GM21786 (cell line): ENCODE measurements around the gene NPHP1.
"Not testable (repeated sequence)": the region's sequence is repeated elsewhere in the genome, so short reads cannot be mapped to it uniquely, and the experiment has no call there.

Experiments used
- ATAC-seq: cut with Tn5 transposase; IDR thresholded peaks from one replicate; pipeline ENCODE4 v1.9.1; 2021; ENCODE audit not compliant: unreplicated experiment

The NPHP1 gene

GRCh38 chr2:110204408-110205385 is at the start of gene NPHP1:
Gene NPHP1 (minus strand): TSS chr2:110205013. CDS start chr2:110204968, 45 bp downstream.
- ATAC-seq = peak; percentile 99

- ATAC-seq = not testable (repeated sequence)
Measured at GRCh38 chr2:110248081-110248795, 43.4 kb upstream of the NPHP1 start.

DNA sequence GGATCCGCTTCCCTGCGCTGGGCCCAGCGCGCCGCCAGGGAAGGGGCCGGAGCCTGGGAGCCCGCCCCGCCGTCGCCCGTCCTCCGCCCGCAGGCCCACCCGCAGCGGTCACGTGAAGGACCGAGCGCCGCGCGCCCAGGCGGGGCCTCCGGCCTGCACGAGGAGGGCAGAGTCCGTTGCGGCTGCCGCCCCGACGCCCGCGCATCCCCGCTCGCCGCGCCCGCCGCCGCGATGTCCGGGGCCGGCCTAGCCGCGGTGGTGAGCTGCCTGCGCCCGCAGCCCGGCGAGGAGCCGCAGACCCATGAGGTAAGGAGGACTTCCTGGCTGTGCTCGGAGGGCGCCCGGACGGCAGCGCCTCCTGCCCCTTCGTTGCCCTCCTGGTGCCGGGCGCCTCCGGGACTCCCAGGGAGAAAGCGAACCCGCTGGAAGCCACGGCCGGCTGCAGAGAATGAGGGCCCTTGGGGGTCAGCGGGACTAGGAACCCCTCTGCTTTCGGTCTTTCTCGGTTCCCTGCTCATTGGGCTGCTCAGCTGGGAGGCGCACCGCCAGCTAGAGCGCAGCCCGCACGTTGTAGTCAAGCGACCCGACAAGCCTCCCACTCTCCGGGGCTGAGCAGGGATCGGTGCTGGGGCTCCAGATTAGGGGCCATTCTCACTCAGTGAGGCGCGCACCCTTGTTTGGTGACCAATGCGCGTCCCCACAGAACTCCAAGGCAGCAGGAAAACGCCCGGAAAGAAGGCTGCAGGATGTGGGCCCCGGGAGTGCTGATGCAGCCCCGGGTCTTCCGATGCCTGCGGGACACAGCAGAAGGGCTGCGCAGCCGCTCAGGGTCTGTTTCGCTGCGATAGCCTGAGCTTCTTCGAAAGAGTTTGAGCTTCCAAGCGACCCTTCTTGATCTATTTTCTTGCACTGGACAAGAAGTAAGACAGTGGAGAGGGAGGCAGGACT is 40.9 kb upstream of the NPHP1 start:
- not testable (repeated sequence) for ATAC-seq

GRCh38 chr2:110243283-110243682 is 38.5 kb upstream of the NPHP1 start:
- not testable (repeated sequence) for ATAC-seq

DNA sequence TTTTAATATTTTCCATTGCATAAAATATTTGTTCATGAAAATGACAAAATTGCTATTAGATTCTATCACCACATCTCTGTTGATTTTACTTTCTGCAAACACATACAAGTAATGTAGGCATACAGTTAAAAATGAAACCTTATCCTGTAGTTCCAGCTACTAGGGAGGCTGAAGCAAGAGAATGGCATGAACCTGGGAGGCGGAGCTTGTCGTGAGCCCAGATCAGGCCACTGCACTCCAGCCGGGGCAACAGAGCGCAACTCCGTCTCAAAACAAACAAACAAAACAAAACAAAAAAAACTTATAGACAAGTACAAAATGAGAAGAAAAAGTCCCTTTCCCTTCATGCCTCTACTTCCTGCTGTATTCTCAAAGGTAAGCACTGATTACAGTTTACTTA is 29.7 kb upstream of the NPHP1 start:
- ATAC-seq = not testable (repeated sequence)

DNA sequence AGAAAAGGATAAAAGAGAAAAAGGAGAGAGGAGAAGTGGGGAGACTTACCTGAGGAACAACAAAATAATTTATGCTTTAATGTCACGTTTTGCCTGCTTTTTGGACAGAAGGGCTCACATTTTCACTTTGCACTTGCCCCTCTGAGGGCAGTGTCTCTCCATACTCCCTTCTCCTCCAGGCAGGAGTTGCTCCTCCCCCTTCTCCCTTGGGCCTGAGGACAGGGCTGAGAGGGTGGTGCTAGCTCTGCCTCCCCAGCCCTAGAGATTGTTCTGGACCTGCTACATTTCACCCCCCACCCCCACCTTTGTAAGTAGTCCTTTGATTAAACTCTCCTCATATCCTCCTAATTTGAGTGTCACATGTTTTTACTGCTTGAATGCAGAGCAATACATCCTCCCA is 25.1 kb upstream of the NPHP1 start:
- ATAC-seq = not testable (repeated sequence)

DNA sequence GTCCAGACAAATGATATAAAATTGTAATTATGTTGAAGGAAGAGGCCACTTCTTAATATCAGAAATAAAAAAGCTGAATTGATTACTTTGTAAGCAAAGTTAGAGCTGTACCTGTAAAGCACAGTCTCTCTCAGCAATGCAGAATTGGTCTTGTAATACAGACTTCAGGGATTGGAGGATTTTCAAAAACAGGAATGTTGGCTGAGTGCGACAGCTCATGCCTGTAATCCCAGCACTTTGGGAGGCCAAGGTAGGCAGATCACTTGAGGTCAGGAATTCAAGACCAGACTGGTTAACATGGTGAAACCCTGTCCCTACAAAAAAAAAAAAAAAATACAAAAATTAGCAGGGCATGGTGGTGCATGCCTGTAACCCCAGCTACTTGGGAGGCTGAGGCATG is 17.8 kb upstream of the NPHP1 start:
- ATAC-seq = not testable (repeated sequence)

DNA sequence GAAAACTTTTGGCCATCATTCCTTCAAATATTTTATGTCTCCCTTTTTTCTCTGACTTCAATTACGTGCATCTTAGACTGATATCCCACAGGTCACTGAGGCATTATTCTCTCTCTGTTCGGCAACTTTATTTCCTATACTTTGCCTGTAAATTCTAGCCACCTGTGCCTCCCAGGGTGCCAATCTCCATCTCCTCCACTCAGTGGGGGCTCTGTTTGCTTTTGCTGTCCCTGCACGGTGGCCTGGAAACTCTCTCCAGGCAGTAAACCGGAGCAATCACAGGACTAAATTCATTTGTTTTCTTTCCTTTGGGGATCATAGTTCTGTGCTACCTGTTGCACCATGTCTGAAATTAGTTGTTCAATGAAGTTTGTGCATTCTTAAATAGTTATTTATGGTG is 17.1 kb upstream of the NPHP1 start:
- ATAC-seq = no peak

- no peak for ATAC-seq
Measured at GRCh38 chr2:110220190-110220564, 15.4 kb upstream of the NPHP1 start.

DNA sequence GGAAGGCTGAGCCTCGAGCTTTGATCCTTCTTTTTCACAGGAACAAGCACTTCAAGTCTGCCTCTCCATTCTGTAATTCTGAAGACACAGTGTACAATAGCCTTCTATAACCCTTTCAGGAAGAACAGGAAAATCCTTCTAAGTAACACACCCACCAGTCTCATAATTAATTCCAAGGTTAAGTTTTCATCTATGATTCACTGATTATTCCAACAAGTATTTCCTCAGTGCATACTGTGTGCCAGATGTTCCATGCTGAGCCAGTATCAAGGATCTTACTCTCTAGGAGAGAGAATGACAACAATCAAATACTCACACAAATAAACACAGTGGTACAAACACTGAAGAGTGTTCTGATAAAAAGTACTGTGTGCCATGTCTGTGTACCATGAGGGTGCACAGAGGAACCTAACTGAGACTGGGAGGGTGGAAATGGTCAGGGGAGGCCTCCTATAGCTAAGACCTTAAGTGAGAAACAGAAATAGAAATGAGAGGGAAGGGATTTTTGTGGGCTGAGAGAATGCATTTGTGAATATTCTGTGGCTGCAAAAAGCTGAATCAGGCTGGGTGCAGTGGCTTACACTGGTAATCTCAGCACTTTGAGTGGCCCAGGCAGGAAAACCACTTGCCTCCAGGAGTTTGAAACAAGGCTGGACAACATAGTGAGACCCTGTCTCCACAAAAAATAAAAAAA is 14.8 kb upstream of the NPHP1 start:
- ATAC-seq = no peak

GRCh38 chr2:110218889-110219288 is 14.1 kb upstream of the NPHP1 start:
- not testable (repeated sequence) for ATAC-seq

GRCh38 chr2:110216803-110217202 is 12.0 kb upstream of the NPHP1 start:
- no peak for ATAC-seq

- ATAC-seq = no peak
Measured at GRCh38 chr2:110216199-110216598, 11.4 kb upstream of the NPHP1 start.

GRCh38 chr2:110215566-110216158 is 10.8 kb upstream of the NPHP1 start:
- no peak for ATAC-seq

- ATAC-seq = no peak
Measured at GRCh38 chr2:110215091-110215490, 10.3 kb upstream of the NPHP1 start.

- ATAC-seq = not testable (repeated sequence)
Measured at GRCh38 chr2:110213522-110213921, 8.7 kb upstream of the NPHP1 start.

GRCh38 chr2:110211938-110212858 is 7.4 kb upstream of the NPHP1 start, which contains the start of gene MTLN:
Gene MTLN (minus strand): TSS chr2:110212547. CDS start chr2:110212525, 22 bp downstream.
- ATAC-seq = peak; percentile 92

- ATAC-seq = no peak
Measured at GRCh38 chr2:110205660-110206455, 1.0 kb upstream of the NPHP1 start.
